Erythroblast (primary cell): Measurements from ENCODE around the gene RGS7.

Experiments used
- GATA1 ChIP-seq: IDR thresholded peaks from 2 replicates; pipeline ENCODE4 v1.6.1; 2011; ENCODE audit warnings: low read depth, mild to moderate bottlenecking, control low read depth, low read length, moderate library complexity
- POLR2A ChIP-seq: IDR thresholded peaks from 2 replicates; pipeline ENCODE4 v1.6.1; 2011; ENCODE audit warnings: mild to moderate bottlenecking, low read length

- TF ChIP-seq POLR2A, result no peak
- TF ChIP-seq GATA1, result no peak
Observed at GRCh38 chr1:240734001-240734400, 623.0 kb downstream of the RGS7 start.
